ENCODE results near the gene CCL21.

DNA sequence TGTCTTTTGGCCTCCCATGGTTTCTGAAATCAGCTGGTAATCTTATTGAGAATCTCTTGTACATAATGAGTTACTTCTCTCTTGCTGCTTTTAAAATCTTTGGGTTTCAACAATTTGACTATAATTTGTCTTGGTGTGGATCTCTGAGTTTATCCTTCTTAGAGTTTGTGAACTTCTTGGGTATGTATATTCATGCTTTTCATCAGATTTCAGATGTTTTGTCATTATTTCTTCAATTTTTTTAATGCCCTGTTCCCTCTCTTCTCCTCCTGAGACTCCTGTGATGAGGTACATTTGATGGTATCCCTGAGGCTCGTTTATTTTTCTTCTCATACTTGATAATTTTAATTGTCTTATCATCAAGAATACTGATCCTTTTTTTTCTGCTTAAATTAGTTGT, 2.2 kb upstream of the CCL21 start:
- TF ChIP-seq POLR2AphosphoS5 (IDR thresholded peaks at IDR 0.05; ENCODE audit: insufficient read depth in 1 of 2, low read depth in 1 of 2), result no peak
- TF ChIP-seq, protein P1, sequence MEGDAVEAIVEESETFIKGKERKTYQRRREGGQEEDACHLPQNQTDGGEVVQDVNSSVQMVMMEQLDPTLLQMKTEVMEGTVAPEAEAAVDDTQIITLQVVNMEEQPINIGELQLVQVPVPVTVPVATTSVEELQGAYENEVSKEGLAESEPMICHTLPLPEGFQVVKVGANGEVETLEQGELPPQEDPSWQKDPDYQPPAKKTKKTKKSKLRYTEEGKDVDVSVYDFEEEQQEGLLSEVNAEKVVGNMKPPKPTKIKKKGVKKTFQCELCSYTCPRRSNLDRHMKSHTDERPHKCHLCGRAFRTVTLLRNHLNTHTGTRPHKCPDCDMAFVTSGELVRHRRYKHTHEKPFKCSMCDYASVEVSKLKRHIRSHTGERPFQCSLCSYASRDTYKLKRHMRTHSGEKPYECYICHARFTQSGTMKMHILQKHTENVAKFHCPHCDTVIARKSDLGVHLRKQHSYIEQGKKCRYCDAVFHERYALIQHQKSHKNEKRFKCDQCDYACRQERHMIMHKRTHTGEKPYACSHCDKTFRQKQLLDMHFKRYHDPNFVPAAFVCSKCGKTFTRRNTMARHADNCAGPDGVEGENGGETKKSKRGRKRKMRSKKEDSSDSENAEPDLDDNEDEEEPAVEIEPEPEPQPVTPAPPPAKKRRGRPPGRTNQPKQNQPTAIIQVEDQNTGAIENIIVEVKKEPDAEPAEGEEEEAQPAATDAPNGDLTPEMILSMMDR (IDR thresholded peaks at IDR 0.05), result no peak

All from vagina (tissue), 2 donors.